ENCODE data around the gene NMNAT2.

Gene NMNAT2

GRCh38 chr1:183234660-183235476, 183.3 kb downstream of the NMNAT2 start:
- DNase-seq (ENCODE audit: low read depth, low spot score): peak; percentile 93
- H3K4me3 ChIP-seq (ENCODE audit: low read depth, low read length): peak overlapping the region; percentile 56
- ChIA-PET POLR2A (interaction anchor here (1.0 to 1.3 kb wide), 5 partner anchors 33 to 272 kb away, joined by 3 to 7 read pairs (median 6); no protein-coding TSS in a partner anchor), CTCF (interaction anchor here (0.6 to 2.1 kb wide), 50 partner anchors 10 to 307 kb away, joined by 3 to 54 read pairs (median 5); no protein-coding TSS in a partner anchor)
- TF ChIP-seq CTCF (IDR thresholded peaks at IDR 0.05; ENCODE audit: insufficient read depth, low read length, missing control alignments): peak; percentile 64

GRCh38 chr1:183233113-183233512, 185.1 kb downstream of the NMNAT2 start:
- TF ChIP-seq CTCF (IDR thresholded peaks at IDR 0.05; ENCODE audit: insufficient read depth, low read length, missing control alignments): no peak
- POLR2A ChIA-PET: no interaction called here
- CTCF ChIA-PET: interaction anchor here (2.2 to 9.4 kb wide), 2 partner anchors 10 to 27 kb away, joined by 7 to 63 read pairs; no protein-coding TSS in a partner anchor
- no peak for DNase-seq (ENCODE audit: low read depth, low spot score)
- H3K4me3 ChIP-seq (ENCODE audit: low read depth, low read length): no peak overlapping the region

DNA sequence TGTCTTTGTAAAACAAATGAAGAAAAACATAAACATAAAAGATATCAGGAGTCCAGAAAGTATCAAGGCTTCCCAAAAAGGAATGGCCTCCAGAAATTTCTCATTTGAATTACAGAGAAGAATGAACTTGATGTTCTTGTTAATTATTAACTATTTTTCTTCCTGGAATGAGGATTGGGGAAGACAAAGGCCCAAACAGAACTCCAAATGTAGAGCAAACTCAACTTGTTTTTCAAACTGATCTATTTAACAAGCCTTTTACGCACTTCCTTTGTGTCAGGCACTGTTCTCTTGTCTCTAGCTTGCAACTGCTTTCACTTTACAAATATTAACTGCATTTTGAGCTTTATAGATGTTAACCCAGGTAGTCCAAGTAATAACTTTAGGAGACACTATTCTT, 186.6 kb downstream of the NMNAT2 start:
- no peak for DNase-seq (ENCODE audit: low read depth, low spot score)
- TF ChIP-seq CTCF (IDR thresholded peaks at IDR 0.05; ENCODE audit: insufficient read depth, low read length, missing control alignments): no peak
- no peak overlapping the region for H3K4me3 ChIP-seq (ENCODE audit: low read depth, low read length)
- ChIA-PET POLR2A (no interaction called here), CTCF (interaction anchor here (1.0 to 9.4 kb wide), 7 partner anchors 8 to 270 kb away, joined by 3 to 63 read pairs (median 7); no protein-coding TSS in a partner anchor)

- H3K4me3 ChIP-seq (ENCODE audit: low read depth, low read length): no peak overlapping the region
- no peak for TF ChIP-seq CTCF (IDR thresholded peaks at IDR 0.05; ENCODE audit: insufficient read depth, low read length, missing control alignments)
- ChIA-PET CTCF (interaction anchor here (0.6 to 9.4 kb wide), 8 partner anchors 10 to 269 kb away, joined by 3 to 63 read pairs (median 16); no protein-coding TSS in a partner anchor), POLR2A (interaction anchor here (0.5 kb wide), 1 partner anchor 50 kb away, joined by 3 read pairs; no protein-coding TSS in a partner anchor)
- no peak for DNase-seq (ENCODE audit: low read depth, low spot score)
Measured at GRCh38 chr1:183230413-183230812, 187.8 kb downstream of the NMNAT2 start.

- no peak for TF ChIP-seq CTCF (IDR thresholded peaks at IDR 0.05; ENCODE audit: insufficient read depth, low read length, missing control alignments)
- CTCF ChIA-PET: interaction anchor here (0.7 to 9.4 kb wide), 28 partner anchors 9 to 329 kb away, joined by 3 to 63 read pairs (median 4); no protein-coding TSS in a partner anchor
- POLR2A ChIA-PET: no interaction called here
- no peak overlapping the region for H3K4me3 ChIP-seq (ENCODE audit: low read depth, low read length)
- DNase-seq (ENCODE audit: low read depth, low spot score): no peak
Measured at GRCh38 chr1:183228347-183229220, 189.6 kb downstream of the NMNAT2 start.

All from AG04449 (cell line).